WTC11 (cell line): ENCODE data around the gene MYRF.

ENCODE experiments used
- CBFB ChIP-seq: sonication (generic); formaldehyde crosslinking; IDR thresholded peaks from 2 replicates; pipeline ENCODE4 v1.8.1; 2022; ENCODE audit warnings: mild to moderate bottlenecking, low read depth, missing genetic modification reagents
- CTCF ChIP-seq: fragments of 200-600 bp; IDR thresholded peaks from 2 replicates; pipeline ENCODE4 v1.8.0; 2022; ENCODE audit warnings: antibody characterized with exemption
- E2F4 ChIP-seq: sonication (generic); formaldehyde crosslinking; IDR thresholded peaks from 2 replicates; pipeline ENCODE4 v1.8.1; 2022; ENCODE audit warnings: low read depth, mild to moderate bottlenecking, moderate library complexity, missing genetic modification reagents, borderline replicate concordance
- IRF2 ChIP-seq: sonication (generic); formaldehyde crosslinking; IDR thresholded peaks from 2 replicates; pipeline ENCODE4 v1.8.0; 2022; ENCODE audit warnings: low read depth, missing genetic modification reagents, borderline replicate concordance
- MYBL2 ChIP-seq: sonication (generic); formaldehyde crosslinking; IDR thresholded peaks from 2 replicates; pipeline ENCODE4 v1.8.1; 2023; ENCODE audit warnings: mild to moderate bottlenecking, moderate library complexity, missing genetic modification reagents
- TCF7 ChIP-seq: sonication (generic); formaldehyde crosslinking; IDR thresholded peaks from 2 replicates; pipeline ENCODE4 v1.8.0; 2022; ENCODE audit warnings: mild to moderate bottlenecking, low read depth, missing genetic modification reagents, moderate library complexity
- TEAD1 ChIP-seq: sonication (generic); formaldehyde crosslinking; IDR thresholded peaks from 2 replicates; pipeline ENCODE4 v1.8.0; 2022; ENCODE audit warnings: mild to moderate bottlenecking, missing genetic modification reagents
- TF ChIP-seq, protein P1 (sequence below): sonication (generic); formaldehyde crosslinking; IDR thresholded peaks from 2 replicates; pipeline ENCODE4 v1.8.1; 2022; ENCODE audit warnings: mild to moderate bottlenecking, moderate library complexity, missing genetic modification reagents
- TF ChIP-seq, protein P2 (sequence below): fragments of 250-450 bp; sonication (Bioruptor Pico); IDR thresholded peaks from 2 replicates; pipeline ENCODE4 v1.8.0; 2021; ENCODE audit warnings: mild to moderate bottlenecking

GRCh38 chr11:61765550-61766253 is 13.3 kb downstream of the MYRF start:
- TF ChIP-seq E2F4 (CRISPR knock-in tag) (no peak), TCF7 (CRISPR knock-in tag) (no peak), IRF2 (CRISPR knock-in tag) (no peak), CTCF (no peak), TEAD1 (CRISPR knock-in tag) (no peak), MYBL2 (CRISPR knock-in tag) (no peak), CBFB (CRISPR knock-in tag) (no peak)
- TF ChIP-seq, protein P1, sequence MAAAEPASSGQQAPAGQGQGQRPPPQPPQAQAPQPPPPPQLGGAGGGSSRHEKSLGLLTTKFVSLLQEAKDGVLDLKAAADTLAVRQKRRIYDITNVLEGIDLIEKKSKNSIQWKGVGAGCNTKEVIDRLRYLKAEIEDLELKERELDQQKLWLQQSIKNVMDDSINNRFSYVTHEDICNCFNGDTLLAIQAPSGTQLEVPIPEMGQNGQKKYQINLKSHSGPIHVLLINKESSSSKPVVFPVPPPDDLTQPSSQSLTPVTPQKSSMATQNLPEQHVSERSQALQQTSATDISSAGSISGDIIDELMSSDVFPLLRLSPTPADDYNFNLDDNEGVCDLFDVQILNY, result no peak
- TF ChIP-seq, protein P2, sequence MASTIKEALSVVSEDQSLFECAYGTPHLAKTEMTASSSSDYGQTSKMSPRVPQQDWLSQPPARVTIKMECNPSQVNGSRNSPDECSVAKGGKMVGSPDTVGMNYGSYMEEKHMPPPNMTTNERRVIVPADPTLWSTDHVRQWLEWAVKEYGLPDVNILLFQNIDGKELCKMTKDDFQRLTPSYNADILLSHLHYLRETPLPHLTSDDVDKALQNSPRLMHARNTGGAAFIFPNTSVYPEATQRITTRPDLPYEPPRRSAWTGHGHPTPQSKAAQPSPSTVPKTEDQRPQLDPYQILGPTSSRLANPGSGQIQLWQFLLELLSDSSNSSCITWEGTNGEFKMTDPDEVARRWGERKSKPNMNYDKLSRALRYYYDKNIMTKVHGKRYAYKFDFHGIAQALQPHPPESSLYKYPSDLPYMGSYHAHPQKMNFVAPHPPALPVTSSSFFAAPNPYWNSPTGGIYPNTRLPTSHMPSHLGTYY, result no peak
